Upper lobe of left lung (tissue), 4 donors: ENCODE measurements around the gene PIGW.

Source experiments
- CTCF ChIP-seq, 6 experiments: fragments of 450-650 bp in 4 of 6; fragments of 200-600 bp in 2 of 6; sonication (generic) in 2 of 6; IDR thresholded peaks; one replicate each; pipeline ENCODE4 v1.5.1; 2016 to 2019; ENCODE audit warnings: antibody characterized with exemption in 6 of 6
- EP300 ChIP-seq, 4 donors: sonication (generic); formaldehyde crosslinking; IDR thresholded peaks; one replicate each; pipeline ENCODE4 v1.5.1; 2017; ENCODE audit warnings: antibody characterized with exemption in 4 of 4, control low read depth in 2 of 4
- POLR2A ChIP-seq, 4 donors: fragments of 450-650 bp; IDR thresholded peaks; one replicate each; pipeline ENCODE4 v1.5.1; 2016 to 2017; ENCODE audit warnings: antibody characterized with exemption in 4 of 4, mild to moderate bottlenecking in 2 of 4
- POLR2AphosphoS5 ChIP-seq, 2 donors: sonication (generic); formaldehyde crosslinking; IDR thresholded peaks; one replicate each; pipeline ENCODE4 v1.5.1; 2017; ENCODE audit warnings: antibody characterized with exemption in 2 of 2

DNA sequence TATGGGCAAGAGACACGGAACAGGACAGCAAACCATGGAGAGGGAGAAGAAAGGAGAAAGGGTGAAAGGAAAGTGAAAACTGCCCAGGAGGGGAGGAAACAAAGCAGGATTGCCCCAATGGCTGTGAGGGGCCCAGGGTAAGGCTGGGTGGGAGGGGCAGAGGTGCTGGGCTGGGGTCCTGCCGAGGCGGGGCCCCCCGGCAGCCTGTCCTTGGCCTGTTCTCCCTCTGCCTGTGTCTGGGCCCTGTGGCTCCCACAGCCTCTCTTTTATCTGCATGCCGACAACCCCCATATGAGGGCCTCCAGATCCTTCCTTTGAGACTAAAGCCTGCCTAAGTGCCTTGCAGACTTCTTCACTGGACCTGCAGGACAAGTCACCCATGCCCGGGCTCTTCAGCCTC lies 32.8 kb upstream of the PIGW start:
- TF ChIP-seq POLR2AphosphoS5 (IDR thresholded peaks at IDR 0.05) (no peak), CTCF (IDR thresholded peaks at IDR 0.05) (no peak), EP300 (IDR thresholded peaks at IDR 0.05) (no peak), POLR2A (IDR thresholded peaks at IDR 0.05) (no peak)
